A549 (cell line): ENCODE data around the gene TBL1XR1. TPM values are rescaled to one million over a fixed set of nuclear protein-coding genes. Genes with fewer than 3 reads are reported as not detected.

ENCODE experiments used
- ATAC-seq, 2 experiments: fragments of 200-7000 bp in 1 of 2; fragments of >200 bp in 1 of 2; cut with Nextera tagmentation in 1 of 2; cut with Tn5 transposase in 1 of 2; 3 replicates each; pipeline versions ENCODE4 v1.8.0 to v1.9.1; 2018 to 2020; ENCODE audit warnings: mild to moderate bottlenecking in 1 of 2, moderate library complexity in 1 of 2
- CTCF ChIA-PET: fragments of 300-600 bp; sonication (Branson Sonifier 250); formaldehyde crosslinking; extraction: SDS; loops from one replicate; lab custom pipeline; 2021; ENCODE audit warnings: antibody characterized with exemption, inconsistent platforms; lab: Yijun Ruan, JAX
- POLR2A ChIA-PET: fragments of 350-600 bp; formaldehyde crosslinking; extraction: SDS; loops from one replicate; lab custom pipeline; 2021; ENCODE audit warnings: antibody characterized with exemption, inconsistent platforms; lab: Yijun Ruan, JAX
- DNase-seq, 2 experiments: peaks; one replicate each; pipeline versions ENCODE4 v3.0.0 to v3.0.0-alpha.2; 2011 to 2016; ENCODE audit warnings: low read depth in 1 of 2, low spot score in 1 of 2
- FAIRE-seq: peaks from 2 replicates; lab custom pipeline; 2011; peaks lifted over from hg19 to GRCh38; lab: Jason Lieb, UNC
- H3K27ac ChIP-seq, 2 experiments: fragments of >200 bp; sonication (Bioruptor Twin); formaldehyde crosslinking; 3 replicates each; pipeline ENCODE4 v1.5.1; 2016 to 2017
- H3K4me1 ChIP-seq: fragments of >200 bp; sonication (Bioruptor Twin); formaldehyde crosslinking; 3 replicates; pipeline ENCODE4 v1.6.1; 2016
- H3K4me2 ChIP-seq: fragments of >200 bp; sonication (Bioruptor Twin); formaldehyde crosslinking; 3 replicates; pipeline ENCODE4 v1.6.1; 2016
- H3K4me3 ChIP-seq: fragments of >200 bp; sonication (Bioruptor Twin); formaldehyde crosslinking; 3 replicates; pipeline ENCODE4 v1.5.1; 2016
- H3K9me3 ChIP-seq: fragments of >200 bp; sonication (Bioruptor Twin); formaldehyde crosslinking; 3 replicates; pipeline ENCODE4 v1.6.1; 2016
- BCL3 ChIP-seq: fragments of >200 bp; sonication (Bioruptor Twin); formaldehyde crosslinking; IDR thresholded peaks from 3 replicates; pipeline ENCODE4 v1.6.1; 2016
- EHF ChIP-seq: fragments of 250-450 bp; sonication (Bioruptor Pico); IDR thresholded peaks from 2 replicates; pipeline ENCODE4 v1.5.0; 2020; ENCODE audit warnings: mild to moderate bottlenecking
- ESRRA ChIP-seq: fragments of 150-350 bp; IDR thresholded peaks from 2 replicates; pipeline ENCODE4 v1.6.1; 2014; ENCODE audit warnings: mild to moderate bottlenecking, low read length, borderline replicate concordance
- FOXS1 ChIP-seq: fragments of 250-450 bp; sonication (Bioruptor Pico); IDR thresholded peaks from 2 replicates; pipeline ENCODE4 v1.5.0; 2020; ENCODE audit warnings: mild to moderate bottlenecking, moderate library complexity
- HEYL ChIP-seq: fragments of 250-450 bp; sonication (Bioruptor Pico); IDR thresholded peaks from 2 replicates; pipeline ENCODE4 v1.8.0; 2021; ENCODE audit warnings: mild to moderate bottlenecking, moderate library complexity
- MAFK ChIP-seq: fragments of 450-650 bp; IDR thresholded peaks from 2 replicates; pipeline ENCODE4 v1.6.1; 2014; ENCODE audit not compliant: partially characterized antibody
- MYC ChIP-seq: IDR thresholded peaks from 2 replicates; pipeline ENCODE4 v1.6.1; 2012; ENCODE audit warnings: mild to moderate bottlenecking, inconsistent platforms, low read length, improper control_type of control experiment, borderline replicate concordance
- NFE2L2 ChIP-seq: fragments of 150-350 bp; conservative IDR thresholded peaks from 2 replicates; pipeline ENCODE4 v1.6.1; 2014; ENCODE audit warnings: low read length
- PHF8 ChIP-seq: fragments of 200-600 bp; sonication (generic); IDR thresholded peaks from 2 replicates; pipeline ENCODE4 v1.6.1; 2016; ENCODE audit warnings: low read depth, mild to moderate bottlenecking, antibody characterized with exemption, moderate library complexity, borderline replicate concordance
- POLR2A ChIP-seq: IDR thresholded peaks from 2 replicates; pipeline ENCODE4 v1.6.1; 2012; ENCODE audit warnings: mild to moderate bottlenecking, low read length
- POLR2AphosphoS2 ChIP-seq: conservative IDR thresholded peaks from 2 replicates; pipeline ENCODE4 v1.6.1; 2012; ENCODE audit warnings: low read length, improper control_type of control experiment, inconsistent platforms
- RAD21 ChIP-seq, 2 experiments: fragments of >200 bp in 1 of 2; sonication (Bioruptor Twin) in 1 of 2; formaldehyde crosslinking in 1 of 2; IDR thresholded peaks in 1 of 2; conservative IDR thresholded peaks in 1 of 2; 2 replicates in 1 of 2; 3 replicates in 1 of 2; pipeline ENCODE4 v1.6.1; 2012 to 2018; ENCODE audit warnings: inconsistent platforms in 1 of 2
- RARB ChIP-seq: fragments of 250-450 bp; sonication (Bioruptor Pico); IDR thresholded peaks from 2 replicates; pipeline ENCODE4 v1.8.0; 2021; ENCODE audit warnings: mild to moderate bottlenecking, moderate library complexity
- REST ChIP-seq: fragments of 200-600 bp; sonication (generic); IDR thresholded peaks from 2 replicates; pipeline ENCODE4 v1.6.1; 2016; ENCODE audit warnings: antibody characterized with exemption, mild to moderate bottlenecking, moderate library complexity
- RFX5 ChIP-seq: fragments of 450-650 bp; IDR thresholded peaks from 2 replicates; pipeline ENCODE4 v1.7.1; 2014; ENCODE audit warnings: antibody characterized with exemption, mild to moderate bottlenecking, moderate library complexity
- SREBF2 ChIP-seq: fragments of 450-650 bp; IDR thresholded peaks from 2 replicates; pipeline ENCODE4 v1.6.1; 2014; ENCODE audit warnings: mild to moderate bottlenecking, moderate library complexity
- TFCP2L1 ChIP-seq: fragments of 250-450 bp; sonication (Bioruptor Pico); IDR thresholded peaks from 2 replicates; pipeline ENCODE4 v1.5.0; 2021; ENCODE audit warnings: mild to moderate bottlenecking
- TP53 ChIP-seq: fragments of 250-450 bp; sonication (Bioruptor Pico); IDR thresholded peaks from 2 replicates; pipeline ENCODE4 v1.5.0; 2021; ENCODE audit warnings: mild to moderate bottlenecking, moderate library complexity
- ZC3H11A ChIP-seq: fragments of 450-650 bp; IDR thresholded peaks from 2 replicates; pipeline ENCODE4 v1.6.1; 2014; ENCODE audit warnings: antibody characterized with exemption, mild to moderate bottlenecking
- WGBS: methylation state at CpG from one replicate; pipeline ENCODE4 v1.1.6; 2017; ENCODE audit errors: missing lambda C conversion rate; 5-methylcytosine and 5-hydroxymethylcytosine counted together
- polyA plus RNA-seq, 4 experiments: library from polyadenylated mRNA; depleted of rRNA in 3 of 4; stranded (reverse); fragments of >200 nt; fragmentation: RNase III in 1 of 4; extraction: RNeasy Plus Mini Kit Qiagen cat#74134 plus additional on column Dnase treatment in 1 of 4; gene quantifications; 2 replicates in 3 of 4; 3 replicates in 1 of 4; pipeline ENCODE4 v1.2.3, GENCODE V29; 2011 to 2017
- TF ChIP-seq, protein P1 (sequence below): fragments of 250-450 bp; sonication (Bioruptor Pico); IDR thresholded peaks from 2 replicates; pipeline ENCODE4 v1.5.0; 2020; ENCODE audit warnings: low read depth, mild to moderate bottlenecking, moderate library complexity
- TF ChIP-seq, protein P2 (sequence below): fragments of 450-650 bp; IDR thresholded peaks from 2 replicates; pipeline ENCODE4 v1.6.1; 2014; ENCODE audit warnings: antibody characterized with exemption
- TF ChIP-seq, protein P3 (sequence below): IDR thresholded peaks from 2 replicates; pipeline ENCODE4 v1.6.1; 2012
- TF ChIP-seq, protein P4 (sequence below): IDR thresholded peaks from 2 replicates; pipeline ENCODE4 v1.6.1; 2012

The TBL1XR1 gene
- polyA plus RNA-seq, 2 of the 4 experiments (the other 2 are of a cell fraction), result 41.4 to 106 TPM

GRCh38 chr3:177104299-177104992 lies 92.8 kb downstream of the TBL1XR1 start:
- WGBS, result 96% methylated on average over 6 of the region's 6 CpGs
- no peaks in the 10 kb centered on the region for H3K9me3 ChIP-seq
- no peak overlapping the region for H3K4me3 ChIP-seq
- ChIA-PET POLR2A (no interaction called here), CTCF (interaction anchor here (0.8 kb wide), 1 partner anchor 28 kb away, joined by 3 read pairs; no protein-coding TSS in a partner anchor)
- no peak for DNase-seq
- no peak overlapping the region for H3K27ac ChIP-seq
- TF ChIP-seq, protein P1, sequence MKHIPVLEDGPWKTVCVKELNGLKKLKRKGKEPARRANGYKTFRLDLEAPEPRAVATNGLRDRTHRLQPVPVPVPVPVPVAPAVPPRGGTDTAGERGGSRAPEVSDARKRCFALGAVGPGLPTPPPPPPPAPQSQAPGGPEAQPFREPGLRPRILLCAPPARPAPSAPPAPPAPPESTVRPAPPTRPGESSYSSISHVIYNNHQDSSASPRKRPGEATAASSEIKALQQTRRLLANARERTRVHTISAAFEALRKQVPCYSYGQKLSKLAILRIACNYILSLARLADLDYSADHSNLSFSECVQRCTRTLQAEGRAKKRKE (CRISPR knock-in tag), result no peak
- no peak for TF ChIP-seq BCL3
- TF ChIP-seq SREBF2, result no peak
- no peak for TF ChIP-seq TFCP2L1
- no peak for TF ChIP-seq RFX5
- no peak for TF ChIP-seq FOXS1 (CRISPR knock-in tag)
- TF ChIP-seq ESRRA, result no peak
- TF ChIP-seq MAFK, result no peak
- no peak for TF ChIP-seq EHF (CRISPR knock-in tag)
- TF ChIP-seq, protein P2, sequence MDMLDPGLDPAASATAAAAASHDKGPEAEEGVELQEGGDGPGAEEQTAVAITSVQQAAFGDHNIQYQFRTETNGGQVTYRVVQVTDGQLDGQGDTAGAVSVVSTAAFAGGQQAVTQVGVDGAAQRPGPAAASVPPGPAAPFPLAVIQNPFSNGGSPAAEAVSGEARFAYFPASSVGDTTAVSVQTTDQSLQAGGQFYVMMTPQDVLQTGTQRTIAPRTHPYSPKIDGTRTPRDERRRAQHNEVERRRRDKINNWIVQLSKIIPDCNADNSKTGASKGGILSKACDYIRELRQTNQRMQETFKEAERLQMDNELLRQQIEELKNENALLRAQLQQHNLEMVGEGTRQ, result no peak
- TF ChIP-seq HEYL (CRISPR knock-in tag), result no peak
- no peak for TF ChIP-seq TP53 (CRISPR knock-in tag)
- TF ChIP-seq, protein P3, sequence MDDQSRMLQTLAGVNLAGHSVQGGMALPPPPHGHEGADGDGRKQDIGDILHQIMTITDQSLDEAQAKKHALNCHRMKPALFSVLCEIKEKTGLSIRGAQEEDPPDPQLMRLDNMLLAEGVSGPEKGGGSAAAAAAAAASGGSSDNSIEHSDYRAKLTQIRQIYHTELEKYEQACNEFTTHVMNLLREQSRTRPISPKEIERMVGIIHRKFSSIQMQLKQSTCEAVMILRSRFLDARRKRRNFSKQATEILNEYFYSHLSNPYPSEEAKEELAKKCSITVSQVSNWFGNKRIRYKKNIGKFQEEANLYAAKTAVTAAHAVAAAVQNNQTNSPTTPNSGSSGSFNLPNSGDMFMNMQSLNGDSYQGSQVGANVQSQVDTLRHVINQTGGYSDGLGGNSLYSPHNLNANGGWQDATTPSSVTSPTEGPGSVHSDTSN, result no peak
- TF ChIP-seq MYC, result no peak
- TF ChIP-seq, all 56 proteins: peak for 0
- no peak overlapping the region for H3K4me2 ChIP-seq
- ATAC-seq, result no peak
- peaks cover 46% of the 10 kb centered on the region for H3K4me1 ChIP-seq
- no peak for FAIRE-seq

DNA sequence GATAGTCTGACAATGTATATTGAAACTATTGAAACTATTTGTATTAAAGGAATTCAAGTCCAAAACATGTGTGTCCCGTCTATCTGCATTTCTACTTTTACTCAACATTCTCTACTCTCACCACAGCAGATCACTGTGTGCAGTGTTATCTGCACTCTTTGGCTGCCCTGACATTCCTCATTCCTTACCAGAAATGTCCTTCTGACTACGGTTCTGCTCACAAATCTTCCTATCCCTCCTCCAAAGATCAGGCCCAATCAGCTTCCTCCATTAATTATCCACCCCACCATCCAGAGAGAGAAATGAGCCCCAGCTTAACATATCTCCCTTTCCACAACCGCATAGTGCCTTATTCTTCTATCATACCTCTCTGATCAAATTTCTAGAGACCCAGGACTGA lies 94.7 kb downstream of the TBL1XR1 start:
- ATAC-seq, result no peak
- ChIA-PET POLR2A (no interaction called here), CTCF (no interaction called here)
- no peak overlapping the region for H3K4me3 ChIP-seq
- H3K9me3 ChIP-seq, result no peaks in the 10 kb centered on the region
- H3K4me2 ChIP-seq, result no peak overlapping the region
- DNase-seq, result no peak
- no peak overlapping the region for H3K27ac ChIP-seq
- peaks cover 31% of the 10 kb centered on the region for H3K4me1 ChIP-seq
- no peak for FAIRE-seq
- 89% methylated on average over 3 of the region's 3 CpGs for WGBS
- TF ChIP-seq POLR2A (no peak), SREBF2 (no peak), RAD21 (conservative IDR thresholded peaks at IDR 0.05 in 1 of 2, IDR thresholded peaks at IDR 0.05 in 1 of 2) (no peak), ZC3H11A (no peak), RARB (CRISPR knock-in tag) (no peak)

GRCh38 chr3:177098551-177098950 lies 98.7 kb downstream of the TBL1XR1 start:
- WGBS, result 86% methylated on average over 2 of the region's 2 CpGs
- no peak for DNase-seq
- ChIA-PET POLR2A (no interaction called here), CTCF (no interaction called here)
- no peak for FAIRE-seq
- Histone ChIP-seq H3K9me3 (peaks cover 3% of the 10 kb centered on the region; the same call in 1 of the 3 replicates), H3K4me1 (peaks cover 3% of the 10 kb centered on the region; the same call in 1 of the 3 replicates), H3K4me3 (no peak overlapping the region), H3K27ac (no peak overlapping the region), H3K4me2 (no peak overlapping the region)
- TF ChIP-seq PHF8, result no peak
- TF ChIP-seq NFE2L2, result no peak
- TF ChIP-seq, protein P4, sequence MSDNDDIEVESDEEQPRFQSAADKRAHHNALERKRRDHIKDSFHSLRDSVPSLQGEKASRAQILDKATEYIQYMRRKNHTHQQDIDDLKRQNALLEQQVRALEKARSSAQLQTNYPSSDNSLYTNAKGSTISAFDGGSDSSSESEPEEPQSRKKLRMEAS, result no peak
- TF ChIP-seq, protein P1 (CRISPR knock-in tag), result no peak
- TF ChIP-seq POLR2AphosphoS2, result no peak
- TF ChIP-seq REST, result no peak
- ATAC-seq, result no peak
